ENCODE results near the gene CTSS. TPM values are rescaled to one million over a fixed set of nuclear protein-coding genes. Genes with fewer than 3 reads are reported as not detected.

CTSS gene
- total and polyA plus RNA-seq, 2 donors (not counting 3 experiments of a cell fraction or from before 2014, with no cell fraction given), result 4.0 to 11.1 TPM

- no peak overlapping the region for H3K4me2 ChIP-seq (ENCODE audit: insufficient read depth, low read length)
- no peaks in the 10 kb centered on the region for H3K27me3 ChIP-seq (ENCODE audit: control insufficient read depth in 2 of 2, insufficient read depth in 2 of 2, low read length in 2 of 2)
- no peaks in the 10 kb centered on the region for H3K79me2 ChIP-seq (ENCODE audit: control insufficient read depth, insufficient read depth, low read length)
- CTCF ChIA-PET, result interaction anchor here (1.2 kb wide), 1 partner anchor 13 kb away, joined by 3 read pairs; no protein-coding TSS in a partner anchor
- FAIRE-seq (no peak), DNase-seq (ENCODE audit: low read depth, low spot score) (no peak)
- H3K4me3 ChIP-seq (replicated peaks in 1 of 3; ENCODE audit: insufficient read depth in 1 of 3, low read depth in 1 of 3, low read length in 3 of 3), result no peak overlapping the region
- TF ChIP-seq CTCF (IDR thresholded peaks at IDR 0.05; ENCODE audit: extremely low read depth in 1 of 2, insufficient read depth in 1 of 2, low read depth in 1 of 2, low read length in 2 of 2) (no peak), JUN (IDR thresholded peaks at IDR 0.05; ENCODE audit: borderline replicate concordance, insufficient read depth, insufficient read length, low read depth) (no peak), MYC (IDR thresholded peaks at IDR 0.05; ENCODE audit: low read depth, low read length) (no peak), MAX (IDR thresholded peaks at IDR 0.05; ENCODE audit: insufficient read depth, insufficient read length) (no peak), GATA2 (IDR thresholded peaks at IDR 0.05; ENCODE audit: insufficient read depth, insufficient read length, low read depth, low read length) (no peak), POLR2A (IDR thresholded peaks at IDR 0.05; ENCODE audit: low read depth, low read length) (no peak), EZH2 (IDR thresholded peaks at IDR 0.05; ENCODE audit: borderline replicate concordance, low read depth, low read length, severe bottlenecking) (no peak), POLR2AphosphoS5 (IDR thresholded peaks at IDR 0.05; ENCODE audit: insufficient read depth, low read depth, low read length) (no peak), FOS (IDR thresholded peaks at IDR 0.05; ENCODE audit: borderline replicate concordance, insufficient read depth, low read length) (no peak)
- dilution Hi-C loops (cut with MboI; ENCODE audit: extremely low pct_ligation_motif_present, low sequenced_read_pairs) (no loop called here), intact Hi-C loops (cut with micrococcal nuclease) (no loop called here)
- H4K20me1 ChIP-seq (replicated peaks; ENCODE audit: control insufficient read depth, extremely low read depth, insufficient read depth, low read length), result no peaks in the 10 kb centered on the region
- no peaks in the 10 kb centered on the region for H3K4me1 ChIP-seq (ENCODE audit: control insufficient read depth, extremely low read depth, insufficient read depth, low read length)
- BruUV-seq (replicated peaks), result no TSS peak
- no peak overlapping the region for H3K27ac ChIP-seq (ENCODE audit: insufficient read depth, low read depth, low read length)
- H3K9me1 ChIP-seq (replicated peaks; ENCODE audit: control insufficient read depth, extremely low read depth, insufficient read depth, low read length), result no peaks in the 10 kb centered on the region
- H3K36me3 ChIP-seq (ENCODE audit: control insufficient read depth in 2 of 2, extremely low read depth in 1 of 2, insufficient read depth in 2 of 2, low read length in 2 of 2), result no peaks in the 10 kb centered on the region
- POLR2A ChIA-PET, result no interaction called here
- no peak overlapping the region for H2AFZ ChIP-seq (ENCODE audit: low read depth, low read length)
- no peaks in the 10 kb centered on the region for H3K9me3 ChIP-seq (replicated peaks; ENCODE audit: control insufficient read depth, insufficient read depth, low read length)
- no peak overlapping the region for H3K9ac ChIP-seq (replicated peaks; ENCODE audit: extremely low read depth, insufficient read depth, low read length)
These were observed 26.0 kb upstream of the CTSS start for GRCh38 chr1:150791585-150791984.

Measured in endothelial cell of umbilical vein (primary cell).